Mesothelial cell of epicardium (in vitro differentiated cells): Measurements from ENCODE around the gene TRIM46. TPM values are rescaled to one million over a fixed set of nuclear protein-coding genes. Genes with fewer than 3 reads are reported as not detected.

Experiments
- DNase-seq, 2 experiments: peaks; one replicate each; pipeline ENCODE4 v3.0.0; 2021; ENCODE audit warnings: low spot score in 2 of 2; ENCODE audit not compliant: unreplicated experiment in 2 of 2
- H3K27ac Mint-ChIP-seq: 2 replicates; pipeline ENCODE4 v1.8.0; 2021; ENCODE audit warnings: mixed read lengths
- H3K27me3 Mint-ChIP-seq: 2 replicates; pipeline ENCODE4 v1.8.0; 2021; ENCODE audit warnings: low read depth, mixed read lengths
- H3K36me3 Mint-ChIP-seq: 2 replicates; pipeline ENCODE4 v1.8.0; 2021; ENCODE audit warnings: mixed read lengths
- H3K4me1 Mint-ChIP-seq: 2 replicates; pipeline ENCODE4 v1.8.0; 2021; ENCODE audit warnings: mixed read lengths
- H3K4me3 Mint-ChIP-seq: 2 replicates; pipeline ENCODE4 v1.8.0; 2021; ENCODE audit warnings: mild to moderate bottlenecking, moderate library complexity, mixed read lengths
- H3K9me3 Mint-ChIP-seq: 2 replicates; pipeline ENCODE4 v1.8.0; 2021; ENCODE audit warnings: mixed read lengths
- total RNA-seq: library from RNA; stranded (reverse); gene quantifications from 3 replicates; pipeline ENCODE4 v1.2.1, GENCODE V29; 2021
- TF ChIP-seq, protein P1 (sequence below): fragments of 200-600 bp; sonication (generic); IDR thresholded peaks from one replicate; pipeline ENCODE4 v1.5.0; 2021; ENCODE audit warnings: antibody characterized with exemption; ENCODE audit not compliant: unreplicated experiment

Gene TRIM46
- total RNA-seq, 1 donor from 2014 or later = 6.3 TPM

DNA sequence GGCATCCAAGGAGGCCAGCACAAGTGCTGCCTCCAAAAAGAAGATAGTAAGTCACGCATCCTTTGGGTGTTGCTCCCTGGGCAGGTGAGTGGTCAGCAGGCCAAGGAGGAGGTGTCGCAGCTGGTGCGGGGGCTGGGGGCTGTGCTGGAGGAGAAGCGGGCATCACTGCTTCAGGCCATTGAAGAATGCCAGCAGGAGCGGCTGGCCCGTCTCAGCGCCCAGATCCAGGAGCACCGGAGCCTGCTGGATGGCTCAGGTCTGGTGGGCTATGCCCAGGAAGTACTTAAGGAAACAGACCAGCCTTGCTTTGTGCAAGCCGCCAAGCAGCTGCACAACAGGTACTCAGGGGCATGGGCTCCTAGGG lies 4.3 kb downstream of the TRIM46 start:
- TF ChIP-seq, protein P1, sequence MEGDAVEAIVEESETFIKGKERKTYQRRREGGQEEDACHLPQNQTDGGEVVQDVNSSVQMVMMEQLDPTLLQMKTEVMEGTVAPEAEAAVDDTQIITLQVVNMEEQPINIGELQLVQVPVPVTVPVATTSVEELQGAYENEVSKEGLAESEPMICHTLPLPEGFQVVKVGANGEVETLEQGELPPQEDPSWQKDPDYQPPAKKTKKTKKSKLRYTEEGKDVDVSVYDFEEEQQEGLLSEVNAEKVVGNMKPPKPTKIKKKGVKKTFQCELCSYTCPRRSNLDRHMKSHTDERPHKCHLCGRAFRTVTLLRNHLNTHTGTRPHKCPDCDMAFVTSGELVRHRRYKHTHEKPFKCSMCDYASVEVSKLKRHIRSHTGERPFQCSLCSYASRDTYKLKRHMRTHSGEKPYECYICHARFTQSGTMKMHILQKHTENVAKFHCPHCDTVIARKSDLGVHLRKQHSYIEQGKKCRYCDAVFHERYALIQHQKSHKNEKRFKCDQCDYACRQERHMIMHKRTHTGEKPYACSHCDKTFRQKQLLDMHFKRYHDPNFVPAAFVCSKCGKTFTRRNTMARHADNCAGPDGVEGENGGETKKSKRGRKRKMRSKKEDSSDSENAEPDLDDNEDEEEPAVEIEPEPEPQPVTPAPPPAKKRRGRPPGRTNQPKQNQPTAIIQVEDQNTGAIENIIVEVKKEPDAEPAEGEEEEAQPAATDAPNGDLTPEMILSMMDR = no peak
- H3K27ac Mint-ChIP-seq = no peak overlapping the region
- H3K36me3 Mint-ChIP-seq = no peaks in the 10 kb centered on the region
- H3K9me3 Mint-ChIP-seq = no peaks in the 10 kb centered on the region
- H3K27me3 Mint-ChIP-seq = peaks cover 11% of the 10 kb centered on the region
- peaks cover 16% of the 10 kb centered on the region for H3K4me1 Mint-ChIP-seq
- no peak overlapping the region for H3K4me3 Mint-ChIP-seq
- DNase-seq = no peak

DNA sequence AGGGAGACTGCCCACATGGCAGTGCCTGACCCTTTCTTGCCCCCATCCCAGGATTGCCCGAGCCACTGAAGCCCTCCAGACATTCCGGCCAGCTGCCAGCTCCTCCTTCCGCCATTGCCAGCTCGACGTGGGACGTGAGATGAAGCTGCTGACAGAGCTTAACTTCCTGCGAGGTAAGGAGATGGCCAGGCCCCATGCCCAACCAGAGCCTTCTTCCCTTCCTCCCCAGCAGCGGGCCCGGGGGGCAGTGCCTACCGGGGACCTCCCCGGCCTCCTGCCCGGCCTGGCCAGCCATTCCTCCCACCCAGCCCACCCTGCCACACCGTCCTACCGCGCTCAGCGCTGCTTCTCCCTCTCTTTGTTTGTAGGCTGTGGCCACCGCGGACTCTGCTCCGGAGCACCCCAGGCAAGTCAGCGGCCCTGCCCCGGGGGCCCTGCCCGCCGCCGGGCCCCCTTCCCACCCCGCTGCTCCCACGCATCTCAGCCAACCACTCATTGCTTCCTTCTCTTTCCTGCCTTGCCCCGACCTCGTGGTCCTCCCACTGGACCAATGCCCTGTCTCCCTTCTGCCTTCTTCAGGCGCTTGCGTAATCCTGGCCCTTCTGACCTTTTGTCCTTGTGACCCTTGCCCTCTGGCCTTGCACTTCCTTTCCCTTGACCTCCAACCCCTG lies 4.9 kb downstream of the TRIM46 start:
- Mint-ChIP-seq H3K4me1 (peaks cover 10% of the 10 kb centered on the region), H3K4me3 (no peak overlapping the region)
- TF ChIP-seq, protein P1 = no peak

DNA sequence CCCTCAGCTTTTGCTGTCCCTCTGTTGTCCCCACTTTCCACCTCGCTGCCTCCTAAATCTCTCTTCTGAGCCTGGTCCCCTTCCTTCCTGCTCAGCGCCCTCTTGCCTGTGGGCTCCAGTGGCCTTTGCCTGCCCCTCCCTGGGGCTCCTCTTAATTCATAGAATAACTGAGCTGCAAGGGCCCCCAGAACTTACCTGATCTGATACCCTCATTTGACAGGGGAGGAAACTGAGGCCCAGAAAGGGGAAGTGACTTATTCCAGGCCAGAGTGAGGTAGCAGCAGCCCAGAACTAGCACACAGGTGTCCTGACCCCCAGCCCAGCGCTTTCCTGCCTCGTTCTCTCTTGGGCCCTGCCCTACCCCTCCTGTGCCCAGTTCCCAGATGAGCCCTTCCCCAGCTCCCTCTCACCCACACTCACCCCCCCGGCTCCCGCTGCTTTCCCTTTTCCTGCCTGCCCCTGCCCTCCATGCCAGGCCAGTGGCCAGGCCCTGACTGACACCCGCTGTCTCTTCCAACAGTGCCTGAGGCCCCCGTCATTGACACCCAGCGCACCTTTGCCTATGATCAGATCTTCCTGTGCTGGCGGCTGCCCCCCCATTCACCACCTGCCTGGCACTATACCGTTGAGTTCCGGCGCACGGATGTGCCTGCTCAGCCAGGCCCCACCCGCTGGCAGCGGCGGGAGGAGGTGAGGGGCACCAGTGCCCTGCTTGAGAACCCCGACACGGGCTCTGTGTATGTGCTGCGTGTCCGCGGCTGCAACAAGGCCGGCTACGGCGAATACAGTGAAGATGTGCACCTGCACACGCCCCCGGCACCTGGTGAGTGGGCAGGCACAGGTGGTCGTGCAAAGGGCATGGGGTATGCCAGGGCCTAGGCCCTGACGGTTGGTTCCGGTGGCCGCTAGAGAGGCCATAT lies 5.7 kb downstream of the TRIM46 start:
- Mint-ChIP-seq H3K9me3 (no peaks in the 10 kb centered on the region), H3K27ac (no peak overlapping the region), H3K27me3 (peaks cover 5% of the 10 kb centered on the region), H3K4me3 (no peak overlapping the region), H3K36me3 (no peaks in the 10 kb centered on the region), H3K4me1 (peaks cover 5% of the 10 kb centered on the region)
- TF ChIP-seq, protein P1 = no peak
- no peak for DNase-seq

More for the DNA sequence above, 4.9 kb downstream of the TRIM46 start:
- DNase-seq = no peak
- no peaks in the 10 kb centered on the region for H3K36me3 Mint-ChIP-seq
- no peaks in the 10 kb centered on the region for H3K9me3 Mint-ChIP-seq
- H3K27ac Mint-ChIP-seq = no peak overlapping the region
- H3K27me3 Mint-ChIP-seq = peaks cover 9% of the 10 kb centered on the region

DNA sequence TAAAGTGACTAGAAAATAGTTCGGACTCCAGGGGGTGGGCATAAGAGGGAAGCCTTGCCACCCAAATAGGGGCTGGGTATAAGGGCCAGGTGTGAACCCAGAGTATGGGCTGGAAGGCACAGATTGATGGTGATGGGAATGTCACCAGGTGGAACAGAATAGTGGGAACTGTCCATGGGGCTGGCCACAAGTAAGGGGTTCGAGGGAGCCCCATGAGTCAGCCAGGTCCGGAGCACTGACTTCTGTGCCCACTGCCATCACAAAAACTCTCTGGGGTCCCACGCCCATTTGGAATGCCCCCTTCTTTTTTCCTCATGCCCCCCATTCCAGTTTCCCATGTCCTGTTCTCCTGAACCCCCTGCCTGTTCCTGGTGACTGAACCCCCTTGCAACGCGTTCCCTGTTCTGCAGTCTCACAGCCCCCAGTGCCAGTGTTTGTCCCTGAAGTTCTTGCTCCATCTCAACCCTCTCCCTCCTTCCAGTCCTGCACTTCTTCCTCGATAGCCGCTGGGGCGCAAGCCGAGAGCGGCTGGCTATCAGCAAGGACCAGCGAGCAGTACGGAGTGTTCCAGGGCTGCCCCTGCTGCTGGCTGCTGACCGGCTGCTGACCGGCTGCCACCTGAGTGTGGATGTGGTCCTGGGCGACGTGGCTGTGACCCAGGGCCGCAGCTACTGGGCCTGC lies 7.9 kb downstream of the TRIM46 start:
- Mint-ChIP-seq H3K4me1 (no peaks in the 10 kb centered on the region), H3K4me3 (no peak overlapping the region), H3K36me3 (no peaks in the 10 kb centered on the region), H3K27ac (no peak overlapping the region), H3K9me3 (no peaks in the 10 kb centered on the region), H3K27me3 (no peaks in the 10 kb centered on the region)
- TF ChIP-seq, protein P1 = no peak
- no peak for DNase-seq

DNA sequence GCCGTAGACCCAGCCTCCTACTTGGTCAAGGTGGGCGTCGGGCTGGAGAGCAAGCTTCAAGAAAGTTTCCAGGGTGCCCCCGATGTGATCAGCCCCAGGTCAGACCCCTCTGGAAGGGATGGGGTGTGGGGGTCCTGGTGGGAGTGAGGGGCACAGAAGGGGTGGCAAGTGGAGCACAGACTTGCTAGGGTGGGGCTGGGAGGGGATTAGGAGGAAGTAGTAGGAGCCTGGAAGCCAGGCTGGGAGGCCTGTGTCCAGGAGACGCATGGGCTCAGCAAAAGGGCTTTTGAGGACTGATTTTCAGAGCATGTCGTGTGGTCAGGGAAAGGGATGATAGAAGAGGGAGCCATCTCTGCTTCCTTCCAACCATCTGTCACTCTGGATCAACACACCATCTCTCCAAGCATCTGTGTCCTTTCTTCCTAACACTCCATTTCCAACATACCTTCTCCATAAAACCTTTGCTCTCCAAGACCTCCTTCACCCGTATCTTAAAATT lies 8.5 kb downstream of the TRIM46 start:
- DNase-seq = no peak
- Mint-ChIP-seq H3K4me1 (no peaks in the 10 kb centered on the region), H3K4me3 (no peak overlapping the region), H3K27me3 (no peaks in the 10 kb centered on the region), H3K9me3 (no peaks in the 10 kb centered on the region), H3K27ac (no peak overlapping the region), H3K36me3 (no peaks in the 10 kb centered on the region)
- TF ChIP-seq, protein P1 = no peak
